ENCODE results near the gene TRMT2A. TPM values are rescaled to one million over a fixed set of nuclear protein-coding genes. Genes with fewer than 3 reads are reported as not detected.

TRMT2A gene
- polyA plus RNA-seq, 1 donor (not counting 4 experiments of a cell fraction or from before 2014, with no cell fraction given): 18.3 TPM

- no peaks in the 10 kb centered on the region for H3K9me3 ChIP-seq (ENCODE audit: control insufficient read depth, low read depth, low read length)
- no peak for TF ChIP-seq CTCF (optimal IDR thresholded peaks at IDR 0.05 in 1 of 3, IDR thresholded peaks at IDR 0.05 in 1 of 3, conservative IDR thresholded peaks at IDR 0.05 in 1 of 3; ENCODE audit: extremely low read depth in 1 of 3, insufficient read depth in 2 of 3, low read length in 3 of 3)
- no peak for TF ChIP-seq EZH2 (IDR thresholded peaks at IDR 0.05; ENCODE audit: low read length)
- H3K36me3 ChIP-seq (ENCODE audit: control insufficient read depth in 2 of 2, extremely low read depth in 1 of 2, insufficient read depth in 2 of 2, low read length in 2 of 2): peaks cover 26 to 33% of the 10 kb centered on the region in 2 experiments
- H3K9ac ChIP-seq (ENCODE audit: control insufficient read depth, extremely low read depth, insufficient read depth, low read length): no peak overlapping the region
- DNase-seq (ENCODE audit: low read depth, low spot score): no peak
- peak overlapping the region; percentile 6 for H3K4me2 ChIP-seq (ENCODE audit: control insufficient read depth, extremely low read depth, insufficient read depth, low read depth, low read length)
- H3K27me3 ChIP-seq (ENCODE audit: control insufficient read depth, extremely low read depth, insufficient read depth, low read length): no peaks in the 10 kb centered on the region
- peaks cover 5% of the 10 kb centered on the region for H3K9me1 ChIP-seq (ENCODE audit: control insufficient read depth, extremely low read depth, insufficient read depth, low read length)
- H4K20me1 ChIP-seq (ENCODE audit: control insufficient read depth, extremely low read depth, insufficient read depth, low read length): peaks cover 10% of the 10 kb centered on the region
- dilution Hi-C loops (cut with MboI; ENCODE audit: extremely low pct_ligation_motif_present, low sequenced_read_pairs): no loop called here
- no peak overlapping the region for H3K4me3 ChIP-seq (ENCODE audit: control insufficient read depth in 2 of 3, extremely low read depth in 1 of 3, insufficient read depth in 2 of 3, low read depth in 1 of 3, low read length in 3 of 3)
- H3K27ac ChIP-seq (ENCODE audit: control insufficient read depth, insufficient read depth, low read length): no peak overlapping the region
- FAIRE-seq: no peak
- peaks cover 16% of the 10 kb centered on the region for H3K4me1 ChIP-seq (ENCODE audit: control insufficient read depth, extremely low read depth, insufficient read depth, low read length)
- no peak overlapping the region for H2AFZ ChIP-seq (ENCODE audit: control insufficient read depth, low read length)
- peaks cover 69% of the 10 kb centered on the region for H3K79me2 ChIP-seq (ENCODE audit: control insufficient read depth, insufficient read depth, low read length)
These were observed 33.7 kb downstream of the TRMT2A start for GRCh38 chr22:20083157-20083890.

DNA sequence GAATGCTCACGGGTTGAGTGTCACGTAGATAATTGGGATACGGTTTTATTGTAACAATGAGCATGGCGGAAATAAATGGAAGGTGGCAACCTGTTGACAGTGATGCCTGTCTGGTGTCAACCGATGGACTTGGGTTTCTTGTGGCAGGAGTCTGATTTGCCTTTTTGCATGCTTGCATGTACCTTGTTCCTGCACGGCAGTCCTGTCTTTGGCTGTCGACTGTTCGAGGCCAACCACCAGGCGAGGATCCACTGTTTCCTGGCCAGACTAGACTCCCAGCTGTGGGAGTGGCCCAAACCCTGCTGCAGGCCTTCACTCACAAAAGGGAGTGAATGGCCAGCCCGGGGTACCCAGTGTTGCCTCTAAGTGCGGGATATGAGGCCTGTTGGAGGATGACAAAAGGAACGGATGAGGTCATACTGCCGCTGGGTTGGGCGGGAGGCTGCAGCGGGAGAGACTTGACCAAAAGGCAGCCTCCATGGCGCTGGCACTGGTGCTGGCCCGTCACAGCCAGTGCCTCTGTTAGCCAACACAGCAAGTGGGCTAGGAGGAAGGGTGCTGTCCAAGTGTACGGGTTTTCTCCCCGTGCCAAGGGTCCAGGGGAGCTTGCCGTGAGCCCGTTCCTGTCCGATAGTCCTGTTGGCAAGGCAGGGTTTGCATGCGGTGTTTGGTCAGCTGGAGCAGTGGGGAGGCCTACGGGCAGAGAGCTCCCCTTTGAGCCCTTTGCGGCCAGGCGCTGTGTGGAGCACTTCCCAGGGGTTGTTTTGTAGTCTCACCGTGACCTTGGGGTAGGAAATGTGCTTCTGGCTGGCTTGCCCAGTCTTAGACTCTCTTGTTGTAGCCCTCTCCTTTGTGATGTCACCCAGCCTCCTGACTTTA lies 36.0 kb downstream of the TRMT2A start:
- H3K4me3 ChIP-seq (ENCODE audit: control insufficient read depth in 2 of 3, extremely low read depth in 1 of 3, insufficient read depth in 2 of 3, low read depth in 1 of 3, low read length in 3 of 3): peak overlapping the region; percentile 60 to 81 (median 62)
- H4K20me1 ChIP-seq (ENCODE audit: control insufficient read depth, extremely low read depth, insufficient read depth, low read length): peaks cover 10% of the 10 kb centered on the region
- H3K4me1 ChIP-seq (ENCODE audit: control insufficient read depth, extremely low read depth, insufficient read depth, low read length): peaks cover 16% of the 10 kb centered on the region
- FAIRE-seq (peak; percentile 17), DNase-seq (ENCODE audit: low read depth, low spot score) (no peak)
- H3K27ac ChIP-seq (ENCODE audit: control insufficient read depth, insufficient read depth, low read length): peak overlapping the region; percentile 59
- peaks cover 56% of the 10 kb centered on the region for H3K79me2 ChIP-seq (ENCODE audit: control insufficient read depth, insufficient read depth, low read length)
- dilution Hi-C loops (cut with MboI; ENCODE audit: extremely low pct_ligation_motif_present, low sequenced_read_pairs): no loop called here
- peak overlapping the region; percentile 70 for H3K9ac ChIP-seq (ENCODE audit: control insufficient read depth, extremely low read depth, insufficient read depth, low read length)
- peaks cover 5% of the 10 kb centered on the region for H3K9me1 ChIP-seq (ENCODE audit: control insufficient read depth, extremely low read depth, insufficient read depth, low read length)
- no peak overlapping the region for H2AFZ ChIP-seq (ENCODE audit: control insufficient read depth, low read length)
- peak overlapping the region; percentile 79 for H3K4me2 ChIP-seq (ENCODE audit: control insufficient read depth, extremely low read depth, insufficient read depth, low read depth, low read length)
- no peaks in the 10 kb centered on the region for H3K27me3 ChIP-seq (ENCODE audit: control insufficient read depth, extremely low read depth, insufficient read depth, low read length)
- no peaks in the 10 kb centered on the region for H3K9me3 ChIP-seq (ENCODE audit: control insufficient read depth, low read depth, low read length)
- peaks cover 7 to 15% of the 10 kb centered on the region in 2 experiments for H3K36me3 ChIP-seq (ENCODE audit: control insufficient read depth in 2 of 2, extremely low read depth in 1 of 2, insufficient read depth in 2 of 2, low read length in 2 of 2)
- TF ChIP-seq CTCF (optimal IDR thresholded peaks at IDR 0.05 in 1 of 3, IDR thresholded peaks at IDR 0.05 in 1 of 3, conservative IDR thresholded peaks at IDR 0.05 in 1 of 3; ENCODE audit: extremely low read depth in 1 of 3, insufficient read depth in 2 of 3, low read length in 3 of 3) (no peak), EZH2 (IDR thresholded peaks at IDR 0.05; ENCODE audit: low read length) (no peak)

Measured in keratinocyte (primary cell).